ENCODE data around the gene PRDM10.

- TF ChIP-seq CTCF (conservative IDR thresholded peaks at IDR 0.05) (no peak), ZFX (IDR thresholded peaks at IDR 0.05) (no peak)
Observed at GRCh38 chr11:130022799-130023198, 20.2 kb upstream of the PRDM10 start.
